GM18868 (cell line): ENCODE results near the gene KRTAP2-3.
"Not testable (repeated sequence)": the region's sequence is repeated elsewhere in the genome, so short reads cannot be mapped to it uniquely, and the experiment has no call there.

Experiments used
- ATAC-seq: cut with Tn5 transposase; IDR thresholded peaks from one replicate; pipeline ENCODE4 v1.9.1; 2021; ENCODE audit warnings: mild to moderate bottlenecking, moderate library complexity; ENCODE audit not compliant: unreplicated experiment

KRTAP2-3 gene

GRCh38 chr17:41037853-41038350 lies 22.0 kb downstream of the KRTAP2-3 start:
- ATAC-seq = no peak

- ATAC-seq = not testable (repeated sequence)
Measured at GRCh38 chr17:41034346-41034935, 25.5 kb downstream of the KRTAP2-3 start, which contains the start of gene KRTAP1-3. Gene KRTAP1-3, minus strand, starts transcription at chr17:41034874. Its CDS starts 53 bp downstream, at chr17:41034821.

GRCh38 chr17:41029633-41030245 lies 30.2 kb downstream of the KRTAP2-3 start, which contains the start of gene KRTAP1-4:
Gene KRTAP1-4, minus strand, starts transcription at chr17:41030195. Its CDS starts 117 bp downstream, at chr17:41030078.
- ATAC-seq = no peak

DNA sequence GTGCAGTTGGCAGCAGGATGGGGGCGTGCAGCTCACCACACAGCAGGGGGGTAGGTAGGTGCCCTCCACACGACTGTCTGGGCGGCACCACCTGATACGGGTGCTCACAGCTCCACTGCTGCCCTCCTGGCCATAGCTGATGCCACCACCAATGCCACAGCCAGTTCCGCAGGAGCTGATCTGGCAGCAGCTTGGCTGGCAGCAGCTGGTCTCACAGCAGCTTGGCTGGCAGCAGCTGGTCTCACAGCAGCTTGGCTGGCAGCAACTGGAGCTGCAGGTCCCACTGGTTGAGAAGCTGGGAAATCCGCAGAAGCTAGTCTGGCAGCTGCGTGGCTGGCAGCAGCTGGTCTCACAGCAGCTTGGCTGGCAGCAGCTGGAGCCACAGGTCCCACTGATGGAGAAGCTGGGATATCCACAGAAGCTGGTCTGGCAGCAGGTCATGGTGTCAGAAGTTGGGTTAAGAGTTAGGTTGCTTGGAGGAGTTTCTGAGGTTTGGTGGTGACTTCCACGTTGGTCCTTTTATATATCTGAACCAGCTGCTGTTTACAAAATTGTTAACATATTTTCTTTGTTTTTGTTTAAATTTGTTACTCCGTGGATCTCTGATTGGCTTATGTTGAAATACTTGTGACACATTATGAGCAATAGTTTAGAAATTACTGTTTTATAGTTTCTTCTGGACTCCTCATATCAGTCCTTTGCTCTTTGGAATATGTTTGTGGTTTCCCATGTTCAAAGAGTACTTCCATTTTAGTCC lies 33.0 kb downstream of the KRTAP2-3 start, which contains the start of gene KRTAP1-5:
KRTAP1-5 (minus strand) TSS at position 494 of the 757 bp plus-strand sequence; CDS start at position 441, 53 bp downstream.
- no peak for ATAC-seq

GRCh38 chr17:41024697-41025096 lies 35.2 kb downstream of the KRTAP2-3 start:
- no peak for ATAC-seq

DNA sequence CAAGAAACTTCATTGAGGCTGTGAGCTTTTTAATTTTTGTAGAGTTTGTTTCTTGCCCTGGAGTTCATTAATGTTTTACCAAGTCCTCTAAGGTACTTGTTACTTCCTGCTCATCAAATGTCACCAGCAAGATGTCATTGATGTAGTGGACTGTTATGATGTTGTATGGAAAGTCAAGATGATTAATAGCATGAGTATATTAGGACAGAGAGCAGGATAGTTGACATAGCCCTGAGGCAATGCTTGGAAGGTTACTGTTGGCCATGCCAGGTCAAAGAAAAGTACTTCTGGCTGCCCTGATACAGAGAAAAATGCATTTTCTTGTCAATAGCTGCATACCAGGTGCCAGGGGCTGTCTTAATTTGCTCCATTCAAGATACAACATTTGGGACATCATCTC lies 39.6 kb downstream of the KRTAP2-3 start:
- ATAC-seq = no peak

- ATAC-seq = no peak
Measured at GRCh38 chr17:41019415-41019814, 40.5 kb downstream of the KRTAP2-3 start.

DNA sequence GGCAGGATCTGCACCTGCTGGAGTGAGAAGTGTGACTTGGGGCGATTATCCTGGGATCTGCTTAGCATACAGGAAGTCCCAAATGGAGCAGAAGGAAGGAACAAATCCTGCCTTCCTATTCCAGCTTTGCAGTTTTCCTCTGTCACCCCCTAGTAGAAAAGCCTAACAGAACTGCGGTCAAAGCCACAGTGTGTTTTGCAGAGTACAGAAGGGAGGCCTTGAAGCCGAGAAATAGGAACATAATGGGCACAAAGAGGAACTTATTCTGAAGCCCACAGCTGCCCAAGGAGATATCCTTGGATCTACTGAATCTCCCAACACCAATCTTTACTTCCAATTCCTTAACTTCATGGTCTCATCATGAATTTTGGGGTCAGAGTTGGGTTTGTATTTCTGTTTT lies 41.4 kb downstream of the KRTAP2-3 start:
- ATAC-seq = no peak

DNA sequence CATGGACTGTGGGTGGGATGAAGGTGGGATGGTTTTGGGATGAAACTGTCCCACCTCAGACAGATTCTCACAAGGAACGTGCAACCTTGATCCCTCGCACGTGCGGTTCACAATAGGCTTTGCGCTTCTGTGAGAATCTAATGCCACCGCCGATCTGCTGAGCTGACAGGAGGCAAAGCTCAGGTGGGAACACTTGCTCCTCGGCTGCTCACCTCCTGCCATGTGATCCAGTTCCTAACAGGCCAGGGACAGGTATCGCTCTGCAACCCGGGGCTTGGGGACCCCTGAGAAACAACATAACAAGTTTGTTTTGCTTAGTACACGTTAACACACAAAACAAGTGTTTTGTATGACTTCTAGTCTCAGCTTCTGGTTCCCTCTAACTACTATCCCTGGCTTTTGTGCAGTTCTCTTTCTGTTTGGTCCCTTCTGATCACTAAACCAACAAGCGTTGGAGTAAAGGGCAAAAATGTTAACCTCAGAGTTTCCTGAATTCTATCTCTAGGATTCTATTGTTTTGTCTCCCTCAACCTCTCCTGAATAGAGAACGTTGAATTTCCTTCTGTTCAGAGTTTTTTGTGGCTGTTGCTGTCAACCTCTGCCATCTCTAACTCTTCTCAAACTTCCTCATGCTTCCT lies 43.2 kb downstream of the KRTAP2-3 start:
- ATAC-seq = no peak

GRCh38 chr17:41015454-41015853 lies 44.5 kb downstream of the KRTAP2-3 start:
- ATAC-seq = no peak

- no peak for ATAC-seq
Measured at GRCh38 chr17:41013606-41014005, 46.3 kb downstream of the KRTAP2-3 start.

DNA sequence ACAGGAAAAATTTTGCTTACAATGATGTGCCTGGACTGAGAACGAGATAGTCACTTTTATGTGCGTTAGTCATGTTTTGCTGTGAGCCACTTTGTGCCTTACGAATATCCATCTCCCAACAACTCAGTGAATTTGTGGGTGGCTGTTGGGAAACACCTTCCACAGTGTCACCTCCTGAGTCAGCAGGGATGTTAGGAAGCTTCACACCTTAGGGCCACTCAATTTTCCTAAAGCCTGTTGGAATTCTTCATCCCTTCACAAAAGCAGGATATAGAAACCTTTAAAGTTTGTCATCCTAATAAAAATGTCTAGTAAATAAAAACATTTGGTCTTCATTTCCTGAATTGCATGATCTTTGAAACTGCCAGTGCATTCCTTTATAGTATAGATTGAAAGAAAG lies 46.7 kb downstream of the KRTAP2-3 start:
- ATAC-seq = no peak

GRCh38 chr17:41012326-41013120 lies 47.4 kb downstream of the KRTAP2-3 start:
- no peak for ATAC-seq

GRCh38 chr17:41010441-41010840 lies 49.5 kb downstream of the KRTAP2-3 start:
- ATAC-seq = no peak

DNA sequence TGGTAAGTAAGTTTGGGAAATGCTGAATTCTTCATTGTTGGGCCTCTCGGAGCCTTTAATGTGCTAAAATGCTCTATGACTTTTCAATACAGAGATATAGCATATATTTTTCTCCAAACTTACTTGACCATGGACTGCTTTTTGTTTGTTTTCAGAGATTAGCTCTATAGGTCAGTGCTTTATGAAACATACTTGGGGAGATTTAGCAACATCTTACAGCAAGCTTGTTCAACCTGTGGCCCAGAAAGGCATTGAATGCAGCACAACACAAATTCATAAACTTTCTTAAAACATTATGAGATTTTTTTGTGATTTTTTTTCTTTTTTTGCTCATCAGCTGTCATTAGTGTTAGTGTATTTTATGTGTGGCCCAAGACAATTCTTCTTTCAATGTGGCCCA lies 50.0 kb downstream of the KRTAP2-3 start:
- ATAC-seq = no peak

GRCh38 chr17:41009301-41009760 lies 50.6 kb downstream of the KRTAP2-3 start:
- no peak for ATAC-seq
